Measurements from ENCODE around the gene COPE.
"Not testable (repeated sequence)": the region's sequence is repeated elsewhere in the genome, so short reads cannot be mapped to it uniquely, and the experiment has no call there.

Gene COPE

DNA sequence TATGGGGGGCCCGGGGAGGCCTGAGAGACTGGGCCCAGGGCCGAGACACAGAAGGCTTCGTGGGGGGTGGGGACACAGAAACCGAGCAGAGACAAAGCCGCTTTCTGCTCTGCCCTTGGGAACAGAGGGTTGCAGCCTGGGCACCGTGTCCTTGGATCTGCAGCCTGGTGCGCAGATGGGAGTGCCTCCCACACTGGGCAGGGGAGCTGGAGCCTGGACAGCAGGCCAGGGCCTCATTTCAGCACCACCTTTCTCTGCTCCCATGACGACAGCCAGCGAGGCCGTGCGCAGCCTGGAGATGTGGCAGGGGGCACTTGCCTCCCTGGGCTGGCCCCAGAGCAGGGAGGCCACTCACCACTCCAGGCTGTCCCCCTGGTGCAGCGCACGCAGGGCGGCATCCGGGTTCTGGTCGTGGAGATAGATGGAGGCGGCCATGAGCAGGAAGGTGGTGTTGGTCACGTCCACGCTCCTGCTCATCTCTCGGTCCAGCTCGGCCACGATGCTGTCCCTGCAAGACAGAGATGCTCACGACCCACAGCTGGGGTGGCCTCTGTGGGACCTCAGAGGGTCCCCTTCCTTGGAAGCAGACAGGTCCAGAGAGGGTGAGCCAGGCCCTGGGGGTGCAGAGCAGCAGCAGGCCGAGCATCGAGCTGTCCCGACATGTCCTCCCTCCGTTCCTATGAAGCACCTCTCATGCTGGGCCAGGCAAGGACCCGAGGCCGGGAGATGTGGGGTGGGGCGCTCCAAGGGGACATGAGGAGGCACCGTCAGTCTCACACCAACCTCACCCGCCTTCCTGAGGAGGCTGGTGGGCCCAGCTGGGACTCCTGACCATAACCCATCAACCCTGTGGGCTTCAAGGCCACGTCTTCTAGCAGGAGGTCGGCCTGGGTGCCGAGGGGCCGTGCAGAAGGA is 12.3 kb downstream of the COPE start:
- no peak for DNase-seq

DNA sequence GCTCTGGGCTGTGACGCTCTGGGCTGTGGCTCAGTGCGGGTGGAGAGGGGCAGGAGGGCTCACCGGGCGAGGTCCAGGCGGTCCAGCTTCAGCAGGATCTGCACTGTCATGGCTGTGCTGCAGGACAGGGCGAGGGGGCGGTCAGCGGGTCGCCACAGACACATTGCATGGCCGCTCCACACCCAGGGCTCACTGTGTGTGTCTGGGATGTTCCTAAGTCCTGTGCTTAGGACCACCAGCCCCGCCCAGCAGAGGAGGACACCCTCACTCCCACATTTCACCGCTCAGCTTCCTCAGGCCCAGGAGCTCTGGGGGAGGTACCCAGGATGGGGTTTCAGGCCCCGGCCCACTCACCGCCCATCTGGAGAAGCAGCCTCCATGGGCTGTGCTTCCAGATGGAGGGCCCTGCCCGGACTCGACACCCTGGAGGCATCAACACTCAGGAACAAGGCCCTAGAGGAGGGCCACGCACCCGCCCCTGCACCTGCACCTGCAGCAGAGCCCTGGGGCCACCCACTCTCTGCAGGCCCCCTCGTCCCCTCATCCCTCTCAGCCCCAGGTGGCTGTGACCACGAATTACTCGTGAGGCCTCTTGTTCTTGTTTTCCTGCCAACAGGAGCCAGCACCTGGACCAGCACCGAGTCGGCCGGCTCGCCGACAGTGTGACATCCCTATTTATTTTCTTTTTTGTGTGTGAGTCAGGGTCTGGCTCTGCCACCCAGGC is 13.5 kb downstream of the COPE start:
- no peak for DNase-seq

DNA sequence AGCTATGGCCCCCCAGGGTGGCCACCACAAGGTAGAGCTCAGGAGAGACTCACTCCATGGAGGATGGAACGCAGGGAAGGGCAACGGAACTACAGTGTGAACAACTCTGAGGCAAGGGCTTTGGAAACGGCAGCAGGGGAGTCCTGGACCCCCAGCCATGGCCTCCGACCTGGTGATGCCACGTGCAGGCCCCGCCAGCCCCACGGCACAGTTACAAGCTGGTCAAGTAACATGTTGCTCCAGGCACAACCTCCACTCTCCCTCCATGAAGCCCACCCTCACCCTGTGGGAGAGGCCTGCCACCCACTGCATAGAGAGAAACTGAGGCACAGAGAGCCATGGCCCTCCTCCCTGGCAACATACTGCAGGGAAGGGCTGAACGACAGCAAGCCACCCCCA is 14.1 kb downstream of the COPE start:
- no peak for DNase-seq

DNA sequence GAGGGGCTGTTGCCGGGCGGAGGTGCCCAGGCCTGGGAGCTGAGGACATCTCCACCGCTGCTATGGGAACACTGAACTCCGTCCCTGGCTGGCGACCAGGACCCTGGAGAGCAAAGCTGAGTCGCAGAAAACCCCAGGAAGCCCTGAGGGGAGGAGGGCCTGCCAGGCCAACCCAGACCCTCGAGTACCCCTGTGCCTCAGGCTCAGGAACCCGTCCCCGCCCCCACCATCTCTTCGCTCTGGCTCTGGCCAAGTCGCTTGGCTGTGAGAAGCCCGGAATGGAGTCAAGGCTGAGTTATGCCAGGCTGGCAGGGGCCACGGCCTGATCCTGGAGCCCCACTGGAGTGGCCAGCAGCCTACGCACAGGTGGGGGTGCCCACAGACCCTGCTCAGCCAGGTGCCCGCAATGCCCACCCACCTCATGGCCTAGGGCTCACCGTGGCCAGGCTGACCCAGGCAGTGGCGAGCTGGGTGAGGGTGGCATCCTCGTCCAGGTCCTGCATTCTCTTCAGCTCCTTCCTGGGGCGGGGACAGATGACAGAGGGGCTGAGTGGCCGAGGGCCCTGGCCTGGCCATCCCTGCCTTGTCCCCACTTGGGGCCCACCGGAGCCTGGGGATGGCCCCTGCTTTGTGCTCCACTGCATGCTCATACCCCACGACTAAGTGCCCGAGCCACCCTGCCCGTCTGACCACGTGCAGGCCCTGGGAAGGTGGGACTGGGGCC is 14.7 kb downstream of the COPE start:
- DNase-seq: no peak

DNA sequence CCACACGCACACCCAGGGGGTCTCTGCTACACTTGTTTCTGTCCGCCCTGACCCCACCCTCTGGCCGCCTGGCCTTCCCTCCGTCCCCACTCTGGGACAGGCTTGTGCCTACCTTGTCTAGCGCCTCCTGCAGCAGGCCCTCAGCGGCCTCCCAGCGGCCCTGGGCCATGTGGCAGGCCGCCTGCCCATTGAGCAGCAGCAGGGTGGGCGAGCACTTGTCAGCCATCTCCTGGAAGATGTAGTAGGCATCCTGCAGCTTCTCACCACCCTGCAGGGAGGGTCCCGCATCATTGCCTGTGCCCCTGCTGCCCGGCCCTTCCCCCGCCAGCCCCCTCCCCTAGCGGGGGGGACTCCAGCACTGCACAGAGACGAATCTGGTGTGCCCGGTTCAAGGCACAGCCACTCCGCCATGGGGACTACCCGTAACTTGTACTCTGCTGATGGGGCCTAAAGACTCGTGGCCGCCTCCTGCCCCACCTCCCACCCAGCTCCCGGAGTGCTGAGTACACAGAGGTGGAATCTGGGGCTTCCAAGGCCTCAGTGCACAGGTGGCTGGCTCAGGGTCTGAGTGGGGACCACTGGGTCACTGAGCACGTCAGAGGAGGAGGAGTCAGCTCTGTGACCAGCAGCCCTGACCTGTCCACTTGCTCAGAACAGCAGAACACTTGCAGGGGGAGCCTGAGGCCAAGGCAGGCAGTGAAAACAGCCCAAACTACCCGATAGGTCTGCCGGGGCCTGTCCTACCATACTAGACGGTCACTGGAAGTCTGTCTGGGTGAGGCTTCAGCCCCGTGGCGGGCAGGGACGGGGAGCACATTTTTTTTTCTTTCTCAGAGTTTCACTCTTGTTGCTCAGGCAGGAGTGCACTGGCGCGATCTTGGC is 15.8 kb downstream of the COPE start:
- no peak for DNase-seq

DNA sequence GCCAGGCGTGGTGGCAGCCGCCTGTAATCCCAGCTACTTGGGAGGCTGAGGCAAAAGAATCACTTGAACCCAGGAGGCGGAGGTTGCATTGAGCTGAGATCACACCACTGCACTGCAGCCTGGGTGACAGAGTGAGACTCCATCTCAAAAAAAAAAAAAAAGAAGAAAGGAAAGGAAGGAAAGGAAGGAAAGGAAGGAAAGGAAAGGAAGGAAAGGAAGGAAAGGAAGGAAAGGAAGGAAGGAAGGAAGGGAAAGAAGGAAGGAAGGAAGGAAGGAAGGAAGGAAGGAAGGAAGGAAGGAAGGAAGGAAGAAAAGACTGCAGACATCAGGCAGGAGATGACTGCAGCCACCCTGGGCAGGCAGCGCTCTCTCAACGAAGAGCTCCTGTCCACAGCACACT is 16.7 kb downstream of the COPE start:
- DNase-seq: not testable (repeated sequence)

DNA sequence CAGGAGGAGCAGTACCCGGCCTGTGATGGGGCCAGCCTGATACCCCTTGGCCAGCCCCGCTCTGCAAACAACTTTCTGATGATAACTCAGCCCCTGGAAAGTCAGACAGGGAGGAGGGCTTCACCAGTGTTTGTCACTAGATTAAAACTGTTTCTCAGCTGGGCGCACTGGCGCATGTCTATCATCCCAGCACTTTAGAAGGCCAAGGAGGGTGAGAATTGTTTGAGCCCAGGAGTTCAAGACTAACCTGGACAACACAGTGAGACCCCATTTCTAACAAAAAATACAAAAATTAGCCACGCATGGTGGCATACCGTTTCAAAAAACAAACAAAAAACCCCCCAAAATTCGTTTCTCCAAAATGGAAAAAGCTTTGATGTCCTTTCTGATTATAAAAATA is 17.7 kb downstream of the COPE start:
- no peak for DNase-seq

DNA sequence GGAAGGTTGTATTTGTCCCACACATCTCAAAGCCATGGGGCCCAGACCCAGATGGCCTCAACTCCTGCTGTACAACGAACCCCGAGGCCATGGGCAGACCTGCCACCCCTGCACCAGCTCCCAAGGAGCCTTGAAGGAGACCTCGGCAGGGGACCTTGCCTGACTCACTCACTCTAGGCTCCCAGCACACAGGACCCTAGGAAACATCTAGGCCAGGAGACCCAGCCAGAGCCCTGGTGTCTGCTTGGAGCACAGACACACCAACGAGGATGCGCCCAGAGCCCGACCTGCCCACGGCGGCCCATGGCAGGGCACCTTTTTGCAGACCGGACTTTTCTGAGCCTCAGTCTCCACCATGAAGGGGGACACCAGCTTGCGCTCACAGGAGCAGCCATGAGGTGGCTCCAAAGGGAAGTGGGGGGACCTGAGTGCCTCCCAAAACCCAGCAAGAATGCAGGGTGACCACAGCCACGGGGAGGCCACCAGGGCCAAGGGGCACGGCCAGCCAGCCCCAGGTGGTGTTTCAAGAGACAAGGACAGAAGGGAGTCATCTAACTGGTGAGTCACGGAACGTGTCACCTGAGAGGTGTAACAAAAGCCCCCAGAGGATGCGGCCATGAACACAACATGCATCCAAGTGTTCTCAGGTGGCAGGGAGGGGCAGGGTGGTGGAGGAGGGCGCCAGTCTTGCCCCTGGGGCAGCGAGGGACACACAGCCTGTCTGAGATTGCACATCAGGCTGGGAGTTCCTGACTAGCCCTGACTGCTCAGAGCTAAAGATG is 18.3 kb downstream of the COPE start:
- no peak for DNase-seq

DNA sequence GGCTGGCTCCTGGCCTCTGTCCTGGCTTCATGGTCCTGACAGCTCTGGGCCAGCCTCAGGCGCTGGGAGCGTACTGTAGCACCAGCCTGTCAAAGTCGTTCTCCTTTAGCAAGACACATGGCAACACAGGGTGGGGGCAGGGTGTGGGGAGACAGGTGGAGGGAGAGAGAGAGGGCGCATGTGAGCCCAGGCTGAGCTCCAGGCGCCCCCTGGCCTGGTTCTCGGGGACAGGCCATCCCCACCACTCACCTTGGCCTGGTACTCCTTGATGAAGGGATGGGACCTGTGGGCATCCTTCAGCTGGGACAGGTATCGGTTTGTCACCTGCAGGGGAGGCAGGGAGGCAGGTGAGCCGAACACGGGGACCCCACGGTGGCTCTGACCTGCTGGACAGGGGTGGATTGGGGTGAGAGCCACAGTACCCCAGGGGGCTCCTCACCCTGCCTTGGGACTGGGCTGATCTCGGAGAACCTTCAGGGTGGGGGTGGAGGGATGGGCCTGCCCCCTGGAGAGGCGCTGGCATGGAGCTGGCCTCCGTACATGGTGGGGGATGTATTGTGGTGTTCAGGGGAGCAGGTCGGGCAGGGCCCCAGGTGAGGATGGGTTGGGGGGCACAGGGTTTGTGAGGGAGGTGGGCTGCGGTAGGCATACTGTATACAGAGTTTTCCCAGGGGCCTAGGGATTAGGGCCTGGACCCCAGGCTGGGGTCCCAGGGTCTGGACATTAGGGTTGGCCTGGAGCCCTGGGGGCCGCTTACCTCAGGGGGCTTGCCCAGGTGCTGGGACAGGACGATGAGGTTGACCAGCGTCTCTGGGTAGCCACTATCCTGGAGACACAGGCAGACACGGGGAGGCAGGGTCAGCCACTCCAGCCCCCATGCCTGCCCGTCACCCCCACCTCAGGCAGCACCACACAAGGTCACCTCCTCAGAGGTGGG is 19.3 kb downstream of the COPE start:
- no peak for DNase-seq

DNA sequence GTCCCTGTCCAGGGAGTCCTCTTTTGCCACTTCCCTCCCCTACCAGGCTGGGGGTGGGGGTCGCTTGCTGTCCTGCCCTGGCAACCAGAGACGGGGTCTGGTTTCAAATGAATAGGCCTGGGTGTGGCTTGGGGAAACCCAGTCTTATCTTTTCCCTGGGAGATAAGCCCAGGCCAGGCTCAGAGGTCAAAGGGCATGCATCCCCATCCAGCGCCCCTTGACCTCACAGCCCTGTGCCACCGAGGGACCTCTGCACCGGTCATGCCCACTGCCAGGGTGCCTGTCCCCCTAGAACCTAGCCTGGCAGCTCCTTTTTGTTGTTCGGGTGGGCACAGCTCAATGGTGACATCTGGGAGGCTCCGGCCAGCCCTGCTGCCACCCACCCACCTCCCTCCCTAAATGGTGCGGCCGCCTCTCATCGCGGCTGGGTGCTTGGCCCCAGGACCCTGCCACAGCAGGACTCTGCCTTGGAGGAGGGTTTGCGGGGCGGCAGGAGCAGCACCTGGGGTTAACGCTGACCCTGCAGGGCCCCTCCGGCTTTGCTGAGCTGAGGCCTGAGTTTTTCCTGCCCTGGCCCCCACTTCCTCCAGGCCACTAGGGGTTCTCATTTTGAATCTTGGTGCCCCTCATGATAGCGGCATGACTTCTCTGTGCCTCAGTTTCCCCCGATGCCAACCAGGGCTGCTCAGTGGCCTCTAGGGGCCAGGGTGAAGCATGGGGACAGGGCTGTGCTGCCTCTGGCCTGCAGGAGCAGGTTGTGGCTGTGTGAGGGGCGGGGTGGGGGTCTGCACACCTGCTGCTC is 20.4 kb downstream of the COPE start:
- DNase-seq: no peak

DNA sequence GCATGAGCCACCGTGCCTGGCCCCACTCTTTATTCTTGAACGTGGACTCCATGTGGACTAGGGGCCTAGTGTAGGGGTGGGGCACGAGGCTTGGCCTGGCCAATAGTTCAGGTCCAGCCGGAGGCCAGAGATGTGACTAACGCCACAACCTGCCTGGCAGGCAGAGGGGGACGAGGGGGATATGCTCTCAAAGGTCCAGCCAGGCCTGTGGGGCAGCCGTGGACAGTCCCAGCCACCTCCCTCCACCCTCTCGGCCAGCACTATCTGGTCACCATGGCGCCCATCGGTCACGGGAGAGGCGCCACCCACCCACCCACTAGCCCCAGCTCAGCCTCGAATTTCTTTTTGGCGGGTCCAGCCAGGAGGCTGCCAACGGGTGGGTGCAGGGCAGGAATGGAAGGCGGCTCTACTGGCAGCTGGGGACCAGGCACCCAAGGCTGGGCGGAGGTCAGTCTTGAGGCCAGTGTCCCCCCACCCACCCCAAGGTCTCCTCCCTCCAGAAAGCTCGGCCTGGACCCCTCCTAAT is 21.0 kb downstream of the COPE start:
- no peak for DNase-seq

DNA sequence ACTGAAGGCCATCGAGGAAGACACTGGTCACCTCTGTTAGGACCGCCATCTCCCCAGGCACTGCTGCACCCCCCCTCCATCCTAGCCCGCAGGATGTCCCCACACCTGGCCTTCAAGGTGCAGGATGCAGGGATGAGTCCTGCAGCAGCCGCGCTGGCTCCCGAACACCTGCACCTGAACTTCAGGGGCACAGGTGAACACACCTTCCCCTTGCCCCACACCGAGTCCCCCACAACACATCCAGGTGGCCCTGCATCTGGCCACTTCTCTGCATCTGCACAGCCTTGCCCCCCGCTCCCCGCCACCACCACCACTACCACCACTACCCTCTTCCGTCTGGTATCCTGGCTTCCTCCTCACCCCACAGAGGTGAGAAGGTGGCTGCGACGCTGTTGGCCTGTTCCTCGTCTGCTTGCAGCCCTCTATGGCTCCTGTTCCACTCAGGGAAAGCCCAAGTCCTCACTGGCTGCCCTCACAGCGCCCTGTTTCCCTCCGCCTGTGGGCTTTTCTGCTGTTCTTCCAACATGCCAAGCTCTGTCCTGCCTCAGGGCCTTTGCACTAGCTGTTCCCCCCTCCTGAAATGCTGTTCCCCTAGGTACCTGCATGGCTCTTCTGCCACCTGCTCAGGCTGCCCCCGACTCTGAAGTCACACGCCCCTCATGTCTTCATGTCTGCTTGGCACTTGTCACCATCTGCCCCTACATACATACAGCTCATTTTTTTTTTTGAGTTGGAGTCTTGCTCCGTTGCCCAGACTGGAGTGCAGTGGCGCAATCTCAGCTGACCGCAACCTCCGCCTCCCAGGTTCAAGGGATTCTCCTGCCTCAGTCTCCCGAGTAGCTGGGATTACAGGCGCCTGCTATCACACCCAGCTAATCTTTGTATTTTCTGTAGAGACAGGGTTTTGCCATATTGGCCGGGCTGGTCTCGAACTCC is 21.8 kb downstream of the COPE start:
- DNase-seq: no peak

DNA sequence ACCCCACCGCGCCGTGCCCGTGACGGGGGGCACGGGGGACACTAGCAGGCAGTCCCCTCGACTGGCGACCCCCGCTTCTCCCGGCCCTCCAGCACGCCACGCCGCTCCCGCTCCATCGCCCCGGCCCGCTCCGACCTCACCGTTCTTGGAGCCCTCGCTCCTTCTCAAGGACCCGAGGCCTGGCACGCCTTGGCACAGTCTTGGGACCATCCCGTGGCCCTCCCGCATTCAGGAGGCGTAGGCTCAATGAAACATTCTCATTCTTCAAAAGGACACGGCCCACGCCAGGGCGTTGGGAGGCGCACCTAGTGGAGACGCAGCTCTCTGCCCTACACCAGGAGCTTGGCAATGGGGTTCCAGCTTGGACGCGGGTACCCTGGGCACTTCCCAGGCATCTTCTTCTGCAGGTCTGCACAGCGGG is 22.8 kb downstream of the COPE start:
- DNase-seq: peak; percentile 57

DNA sequence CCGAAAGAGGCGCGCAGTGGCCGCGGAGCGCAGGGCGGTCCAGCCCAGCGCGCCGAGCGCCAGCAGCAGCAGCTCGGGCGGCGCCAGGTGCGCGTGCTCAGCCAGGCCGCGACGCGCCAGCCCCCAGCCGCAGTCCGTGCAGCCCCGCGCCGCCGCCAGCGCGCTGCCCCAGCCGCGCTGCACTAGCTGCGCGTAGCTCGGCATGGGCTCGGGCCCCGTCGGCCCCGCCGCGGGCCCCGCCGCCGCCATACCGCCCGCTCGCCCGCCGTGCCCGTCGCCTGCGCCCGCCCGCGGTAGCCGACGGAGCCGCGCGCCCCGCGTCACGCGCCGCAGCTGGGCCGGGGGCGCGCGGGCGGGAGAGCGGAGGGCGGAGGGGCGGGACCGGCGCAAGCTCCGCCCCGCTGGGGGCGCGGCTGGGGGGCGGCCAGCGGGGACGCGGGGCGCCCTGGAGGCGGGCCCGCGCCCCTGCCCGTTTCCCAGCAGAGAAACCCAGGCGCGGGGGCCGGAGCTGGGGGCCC is 23.3 kb downstream of the COPE start, which contains the start of gene CERS1:
TSS of gene CERS1 (minus strand) at position 335 of the 518 bp plus-strand sequence. CDS start at position 249, 86 bp downstream.
- DNase-seq: peak; percentile 79

DNA sequence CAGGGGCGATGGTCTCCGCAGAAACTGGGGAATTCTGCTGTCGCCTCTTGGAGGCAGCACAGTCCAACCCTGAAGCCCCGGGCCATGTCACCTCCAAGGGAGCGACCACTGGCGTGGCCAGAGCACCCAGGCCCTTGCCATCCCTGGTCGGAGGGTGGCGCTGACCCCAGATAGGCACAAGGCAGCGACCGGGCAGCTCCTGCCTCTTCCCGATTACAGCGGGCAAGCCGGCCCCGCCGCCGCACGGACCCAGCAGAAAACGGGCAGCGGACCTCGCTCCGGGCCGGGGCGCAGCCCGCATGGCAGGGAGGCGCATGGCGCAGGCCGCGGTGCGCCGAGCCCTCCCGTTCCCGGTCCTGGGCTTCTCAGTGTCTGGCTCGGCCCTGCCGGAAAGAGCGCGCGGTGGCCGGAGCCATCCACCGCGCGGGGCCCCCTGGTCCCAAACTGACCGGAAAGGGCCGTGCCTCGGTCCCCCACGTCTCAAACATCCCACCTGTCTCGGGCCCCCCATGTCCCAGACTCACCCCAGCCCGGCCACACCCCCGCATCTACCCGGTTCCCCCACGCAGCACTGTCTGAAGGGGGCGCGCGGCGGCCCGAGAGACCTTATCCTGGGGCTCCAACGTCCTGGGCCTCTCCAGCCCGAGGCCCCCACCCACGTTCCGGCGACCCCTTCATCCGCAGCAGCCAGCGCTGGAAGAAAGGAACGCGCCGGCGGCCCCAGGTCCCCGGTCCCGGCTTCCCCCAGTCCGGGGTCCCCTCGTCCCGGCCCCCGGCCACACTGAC is 24.0 kb downstream of the COPE start:
- DNase-seq: peak; percentile 84

DNA sequence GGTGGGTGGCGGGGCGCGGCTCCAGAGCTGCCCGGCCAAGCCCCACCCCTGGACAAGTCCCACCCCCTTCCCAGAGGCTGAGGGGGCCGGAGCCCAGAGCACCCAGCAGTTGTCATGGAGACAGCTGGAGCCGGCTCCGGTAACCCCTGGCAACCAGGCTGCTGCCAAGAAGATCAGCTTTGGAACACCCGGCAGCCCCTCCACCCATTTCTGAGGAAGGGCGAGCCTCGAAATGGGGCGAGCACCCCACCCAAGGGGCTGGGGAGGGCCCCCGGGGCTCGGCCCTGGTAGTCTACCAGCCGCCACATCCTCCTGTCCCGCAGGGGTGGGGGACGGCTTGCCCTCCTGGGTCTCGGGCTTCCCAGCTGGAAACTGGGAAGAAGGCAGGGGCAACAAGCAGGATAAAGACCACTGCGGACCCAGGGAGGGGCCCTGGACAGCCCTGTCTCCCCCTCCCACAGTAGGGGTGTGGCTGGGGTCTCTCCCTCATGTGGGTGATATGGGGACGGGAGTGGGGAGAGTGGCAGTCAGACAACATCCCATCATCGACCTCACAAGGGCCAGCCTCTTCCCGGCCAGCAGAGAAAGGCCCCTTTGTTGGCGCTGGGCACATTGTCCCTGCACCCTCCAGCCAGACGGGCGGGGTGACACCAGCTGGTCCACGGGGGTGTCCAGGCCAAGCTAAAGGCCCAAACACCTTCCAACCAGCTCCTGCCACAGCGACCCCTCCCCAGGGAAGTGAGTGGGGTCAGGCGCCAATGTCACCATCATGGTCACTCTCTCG is 24.7 kb downstream of the COPE start:
- peak; percentile 92 for DNase-seq
